HepG2 (cell line): ENCODE results near the gene MRPL48. TPM values are rescaled to one million over a fixed set of nuclear protein-coding genes. Genes with fewer than 3 reads are reported as not detected.
A peak's percentile ranks its signal among the peaks of the same experiment; 100 is the strongest.

ENCODE experiments used
- ATF2 ChIP-seq: sonication (generic); formaldehyde crosslinking; IDR thresholded peaks from 2 replicates; pipeline ENCODE4 v1.4.0; 2020; ENCODE audit warnings: missing genetic modification reagents
- BATF2 ChIP-seq: sonication (generic); formaldehyde crosslinking; IDR thresholded peaks from 2 replicates; pipeline ENCODE4 v1.8.0; 2022; ENCODE audit warnings: mild to moderate bottlenecking, missing genetic modification reagents, moderate library complexity
- FOXC1 ChIP-seq: sonication (generic); formaldehyde crosslinking; IDR thresholded peaks from 2 replicates; pipeline ENCODE4 v1.8.0; 2022; ENCODE audit warnings: mild to moderate bottlenecking, missing genetic modification reagents, borderline replicate concordance
- HOXA7 ChIP-seq: sonication (generic); formaldehyde crosslinking; IDR thresholded peaks from 2 replicates; pipeline ENCODE4 v1.8.1; 2022; ENCODE audit warnings: mild to moderate bottlenecking, missing genetic modification reagents, moderate library complexity
- KDM6A ChIP-seq: IDR thresholded peaks from 2 replicates; pipeline ENCODE4 v1.6.1; 2016; ENCODE audit warnings: low read depth
- MBNL3 ChIP-seq: fragments of 250-450 bp; sonication (Bioruptor Pico); conservative IDR thresholded peaks from 2 replicates; pipeline ENCODE4 v1.8.0; 2022; ENCODE audit warnings: mild to moderate bottlenecking, inconsistent platforms
- MED13 ChIP-seq: sonication (generic); formaldehyde crosslinking; IDR thresholded peaks from 2 replicates; pipeline ENCODE4 v1.5.0; 2020; ENCODE audit warnings: missing genetic modification reagents
- MXD1 ChIP-seq: sonication (generic); formaldehyde crosslinking; IDR thresholded peaks from 2 replicates; pipeline ENCODE4 v1.4.0; 2020; ENCODE audit warnings: mild to moderate bottlenecking, missing genetic modification reagents
- PCBP2 ChIP-seq: fragments of 200-400 bp; formaldehyde crosslinking; optimal IDR thresholded peaks from 2 replicates; pipeline ENCODE3; 2018; ENCODE audit warnings: low read length, low read depth; ENCODE audit not compliant: poor library complexity, severe bottlenecking
- POLR2AphosphoS5 ChIP-seq: IDR thresholded peaks from 2 replicates; pipeline ENCODE4 v1.6.1; 2012; ENCODE audit warnings: low read depth, low read length
- TAF15 ChIP-seq: fragments of 200-400 bp; formaldehyde crosslinking; IDR thresholded peaks from one replicate; pipeline ENCODE4 v1.6.1; 2018; ENCODE audit warnings: mild to moderate bottlenecking, low read depth, low read length; ENCODE audit not compliant: poor library complexity, severe bottlenecking
- TCF12 ChIP-seq, 2 experiments: fragments of 450-650 bp in 1 of 2; sonication (generic) in 1 of 2; formaldehyde crosslinking in 1 of 2; IDR thresholded peaks; 2 replicates each; pipeline versions ENCODE4 v1.6.1 to v1.8.0; 2017 to 2022; ENCODE audit warnings: antibody characterized with exemption in 1 of 2, mild to moderate bottlenecking in 1 of 2, missing genetic modification reagents in 1 of 2, moderate library complexity in 1 of 2
- THAP9 ChIP-seq: sonication (generic); formaldehyde crosslinking; IDR thresholded peaks from 2 replicates; pipeline ENCODE4; 2020; ENCODE audit warnings: missing genetic modification reagents, mild to moderate bottlenecking, borderline replicate concordance
- ZC3H4 ChIP-seq: sonication (generic); formaldehyde crosslinking; IDR thresholded peaks from 2 replicates; pipeline ENCODE4 v1.4.0; 2020; ENCODE audit warnings: missing genetic modification reagents, borderline replicate concordance
- ZEB1 ChIP-seq: IDR thresholded peaks from 2 replicates; pipeline ENCODE4 v1.6.1; 2012; ENCODE audit warnings: mild to moderate bottlenecking, low read depth, inconsistent platforms; ENCODE audit not compliant: insufficient replicate concordance
- ZFP36L1 ChIP-seq: sonication (generic); formaldehyde crosslinking; IDR thresholded peaks from 2 replicates; pipeline ENCODE4 v1.8.0; 2022; ENCODE audit warnings: mild to moderate bottlenecking, missing genetic modification reagents, moderate library complexity
- ZNF20 ChIP-seq: sonication (generic); formaldehyde crosslinking; IDR thresholded peaks from 2 replicates; pipeline ENCODE4 v1.4.0; 2020; ENCODE audit warnings: mild to moderate bottlenecking, moderate library complexity, missing genetic modification reagents
- ZNF281 ChIP-seq: sonication (generic); formaldehyde crosslinking; IDR thresholded peaks from 2 replicates; pipeline ENCODE4 v1.4.0; 2020; ENCODE audit warnings: missing genetic modification reagents, borderline replicate concordance
- ZNF333 ChIP-seq: sonication (generic); formaldehyde crosslinking; IDR thresholded peaks from 2 replicates; pipeline ENCODE4 v1.4.0; 2020; ENCODE audit warnings: mild to moderate bottlenecking, missing genetic modification reagents, borderline replicate concordance
- polyA plus RNA-seq, 8 experiments: library from polyadenylated mRNA; depleted of rRNA in 3 of 8; stranded (reverse) in 7 of 8; unstranded in 1 of 8; fragments of >200 nt; fragmentation: Illumina TruSeq in 4 of 8; extraction: Trizol in 4 of 8; gene quantifications; 2 replicates each; pipeline versions ENCODE4 v1.2.1 to v1.2.3, GENCODE V29; 2011 to 2016; ENCODE audit warnings: low read depth in 4 of 8, missing spikeins in 1 of 8, mixed read lengths in 1 of 8; ENCODE audit not compliant: insufficient read depth in 1 of 8
- total RNA-seq, 5 experiments: library from RNA; depleted of rRNA; stranded (reverse); fragments of >200 nt; fragmentation: Illumina TruSeq; extraction: Trizol; gene quantifications; 2 replicates each; pipeline ENCODE4 v1.2.3, GENCODE V29; 2016; ENCODE audit warnings: low read depth in 1 of 5

Gene MRPL48
- total and polyA plus RNA-seq, 2 of the 13 experiments (the other 11 are each of a cell fraction or from before 2014, with no cell fraction given): 61.2 to 67.9 TPM

GRCh38 chr11:73779084-73779902 is 8.4 kb upstream of the MRPL48 start (continued):
- peak; percentile 41; the same call in 1 of the 2 replicates for TF ChIP-seq ZNF333 (CRISPR knock-in tag)
- no peak for TF ChIP-seq TAF15
- TF ChIP-seq ZNF281 (CRISPR knock-in tag): no peak
- TF ChIP-seq HOXA7: no peak
- no peak for TF ChIP-seq MED13 (CRISPR knock-in tag)
- TF ChIP-seq KDM6A (CRISPR knock-in tag): no peak
- peak; percentile 35; the same call in 1 of the 2 replicates for TF ChIP-seq ZFP36L1 (CRISPR knock-in tag)
- TF ChIP-seq FOXC1: peak; percentile 69
- no peak for TF ChIP-seq BATF2
- peak; percentile 92; the same call in 1 of the 2 replicates for TF ChIP-seq THAP9 (CRISPR knock-in tag)
- TF ChIP-seq MXD1 (CRISPR knock-in tag): no peak
- TF ChIP-seq ZNF20 (CRISPR knock-in tag): no peak
- TF ChIP-seq ATF2 (CRISPR knock-in tag): peak; percentile 98
- no peak for TF ChIP-seq TCF12 (IDR thresholded peaks at IDR 0.05)
- no peak for TF ChIP-seq TCF12 (CRISPR knock-in tag; IDR thresholded peaks at IDR 0.05)
- TF ChIP-seq ZEB1: no peak
- TF ChIP-seq MBNL3: no peak
- TF ChIP-seq ZC3H4 (CRISPR knock-in tag): no peak
- TF ChIP-seq PCBP2: no peak
- peak; percentile 64 for TF ChIP-seq POLR2AphosphoS5
